ENCODE results near the gene SETD7. TPM values are rescaled to one million over a fixed set of nuclear protein-coding genes. Genes with fewer than 3 reads are reported as not detected.

Gene SETD7
- total and polyA plus RNA-seq, 2 of the 8 experiments (the other 6 are each of a cell fraction or from before 2014, with no cell fraction given), result 1.5 to 4.6 TPM

GRCh38 chr4:139584784-139585183, 28.8 kb upstream of the SETD7 start (continued):
- TF ChIP-seq CHD7 (IDR thresholded peaks at IDR 0.05; ENCODE audit: insufficient replicate concordance, low read length) (no peak), EZH2 (IDR thresholded peaks at IDR 0.05; ENCODE audit: low read depth, low read length, severe bottlenecking) (no peak), SAP30 (IDR thresholded peaks at IDR 0.05; ENCODE audit: insufficient read depth, insufficient replicate concordance, low read length) (no peak), SP1 (IDR thresholded peaks at IDR 0.05; ENCODE audit: low read depth, low read length) (no peak), GTF2F1 (IDR thresholded peaks at IDR 0.05; ENCODE audit: borderline replicate concordance, low read depth, low read length) (no peak), CTCF (IDR thresholded peaks at IDR 0.05; ENCODE audit: control extremely low read depth in 1 of 3, insufficient read depth in 1 of 3, low read depth in 1 of 3, low read length in 3 of 3) (no peak), TBP (IDR thresholded peaks at IDR 0.05; ENCODE audit: low read depth, low read length) (no peak), CHD1 (IDR thresholded peaks at IDR 0.05; ENCODE audit: low read depth, low read length) (no peak), GABPA (IDR thresholded peaks at IDR 0.05; ENCODE audit: borderline replicate concordance, insufficient read depth, low read length) (no peak)

Measured in H1 (cell line).